ENCODE data around the gene TUT4. TPM values are rescaled to one million over a fixed set of nuclear protein-coding genes. Genes with fewer than 3 reads are reported as not detected.
A peak's percentile ranks its signal among the peaks of the same experiment; 100 is the strongest.

TUT4 gene
- total RNA-seq, 1 donor from 2014 or later, result 80.4 TPM

DNA sequence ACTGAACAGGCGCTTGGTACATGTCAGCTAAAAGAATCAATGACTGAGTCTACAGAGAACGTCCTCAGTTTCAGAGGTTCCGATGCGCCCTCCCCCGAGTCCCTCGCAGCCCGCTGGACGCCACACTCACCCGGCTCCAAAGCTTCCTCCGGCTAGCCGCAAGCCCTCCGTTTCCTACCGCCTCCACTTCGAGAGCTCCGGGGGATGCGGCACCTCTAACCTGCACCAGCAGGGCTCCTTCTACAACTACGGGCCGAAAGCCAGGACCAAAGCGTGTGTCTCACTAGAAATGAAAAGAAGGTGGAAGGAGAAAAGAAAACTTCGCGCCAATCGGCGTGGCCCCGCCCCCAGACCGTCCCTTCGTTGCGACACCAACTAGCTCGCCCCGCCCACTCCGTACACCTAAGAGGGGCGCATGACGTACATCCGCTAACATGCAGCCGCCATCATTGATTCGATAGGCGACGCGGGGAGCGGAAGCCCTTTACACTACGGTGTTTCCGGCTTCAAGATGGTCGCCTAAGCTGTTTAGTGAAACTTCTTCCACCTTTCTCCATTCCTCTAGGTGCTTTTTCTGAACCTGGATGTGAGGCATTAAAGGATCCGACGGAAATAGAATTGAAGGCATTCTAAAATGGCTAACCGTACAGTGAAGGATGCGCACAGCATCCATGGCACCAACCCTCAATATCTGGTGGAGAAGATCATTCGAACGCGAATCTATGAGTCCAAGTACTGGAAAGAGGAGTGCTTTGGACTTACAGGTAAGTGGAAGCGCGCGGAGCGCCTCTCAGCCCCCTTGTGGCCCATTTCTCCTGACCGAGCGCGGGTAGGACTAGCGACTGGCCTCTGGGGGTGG is 148.5 kb downstream of the TUT4 start, which contains the start of the genes ORC1 and PRPF38A:
Gene ORC1 (minus strand): TSS at position 308 of the 859 bp plus-strand sequence. CDS start 2,200 bp downstream, outside the sequence.
Gene PRPF38A (plus strand): TSS at position 487 of the 859 bp plus-strand sequence. CDS start 148 bp downstream, at position 635.
- DNase-seq, result peak; percentile 97

DNA sequence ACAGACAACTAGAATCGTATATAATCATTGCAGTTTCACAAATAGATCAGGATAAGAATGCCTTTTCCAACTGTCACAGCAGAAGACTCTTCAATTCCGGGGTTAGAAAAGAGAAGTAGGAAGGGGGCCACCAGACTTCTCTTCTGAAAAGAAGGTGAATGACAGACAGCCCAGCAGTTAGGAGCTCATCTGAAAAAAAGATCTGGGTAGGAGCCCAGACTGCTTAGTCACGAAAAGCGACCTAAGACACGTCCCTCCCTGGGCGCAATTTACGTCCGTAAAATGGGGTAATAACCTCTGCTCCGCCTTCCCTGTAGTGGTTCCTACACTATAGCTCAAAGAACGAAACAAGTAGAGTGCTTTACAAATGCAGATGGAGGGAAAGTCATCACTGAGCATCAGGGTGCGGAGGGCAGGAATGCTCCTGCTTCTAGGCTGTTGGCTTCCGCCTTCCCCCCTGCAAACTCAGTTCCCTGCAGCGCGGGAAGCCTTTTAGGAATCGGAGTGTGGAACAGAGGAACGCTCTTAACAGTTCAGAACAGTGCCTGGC is 149.3 kb downstream of the TUT4 start:
- DNase-seq, result peak; percentile 15

DNA sequence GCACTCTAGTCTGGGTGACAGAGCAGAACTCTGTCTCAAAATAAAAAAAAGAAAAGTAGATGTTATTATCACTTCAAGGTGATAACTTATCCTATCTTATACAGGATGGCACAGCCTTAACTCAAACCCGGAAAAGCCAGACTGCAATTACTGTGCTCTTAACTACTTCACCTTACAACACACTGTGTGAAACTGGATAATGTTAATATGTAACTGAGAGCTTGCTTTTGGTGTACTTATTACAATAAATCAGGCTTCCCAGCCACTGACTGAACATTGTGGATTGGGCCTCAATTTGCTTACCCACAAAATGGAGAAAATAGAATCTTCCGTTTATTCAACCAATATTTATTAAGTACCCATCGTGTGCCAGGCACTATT is 150.0 kb downstream of the TUT4 start:
- no peak for DNase-seq

DNA sequence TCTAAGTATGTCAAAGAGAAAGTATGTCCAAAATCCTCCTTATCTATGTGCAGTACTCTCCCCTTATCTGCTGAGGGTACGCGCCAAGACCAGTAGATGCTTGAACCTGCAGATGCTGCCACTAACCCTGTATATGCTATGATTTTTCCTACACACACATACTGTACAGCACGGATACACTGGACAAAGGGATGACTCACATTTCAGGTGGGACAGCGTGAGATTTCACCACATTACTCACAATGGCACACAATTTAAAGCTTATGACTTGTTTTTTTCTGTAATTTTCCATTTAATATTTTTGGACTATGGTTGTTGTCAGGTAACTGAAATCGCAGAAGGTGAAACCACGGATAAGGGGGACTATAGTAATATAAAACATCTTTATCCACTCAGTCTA is 152.8 kb downstream of the TUT4 start:
- DNase-seq, result no peak

DNA sequence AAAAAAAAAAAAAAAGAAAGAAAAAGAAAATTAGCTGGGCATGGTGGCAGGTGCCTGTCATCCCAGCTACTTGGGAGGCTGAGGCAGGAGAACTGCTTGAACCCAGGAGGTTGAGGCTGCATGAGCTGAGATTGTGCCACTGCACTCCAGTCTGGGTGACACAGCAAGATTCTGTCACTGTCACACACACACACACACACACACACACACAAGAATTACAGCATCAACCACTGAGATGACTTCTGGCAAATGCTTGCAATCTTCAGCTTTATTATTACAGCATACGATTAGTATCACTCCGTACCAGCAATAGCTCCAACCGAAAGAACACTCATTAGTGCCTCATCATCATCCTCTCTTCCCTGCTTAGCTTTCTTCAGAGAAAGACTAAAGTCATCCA is 153.3 kb downstream of the TUT4 start:
- no peak for DNase-seq

DNA sequence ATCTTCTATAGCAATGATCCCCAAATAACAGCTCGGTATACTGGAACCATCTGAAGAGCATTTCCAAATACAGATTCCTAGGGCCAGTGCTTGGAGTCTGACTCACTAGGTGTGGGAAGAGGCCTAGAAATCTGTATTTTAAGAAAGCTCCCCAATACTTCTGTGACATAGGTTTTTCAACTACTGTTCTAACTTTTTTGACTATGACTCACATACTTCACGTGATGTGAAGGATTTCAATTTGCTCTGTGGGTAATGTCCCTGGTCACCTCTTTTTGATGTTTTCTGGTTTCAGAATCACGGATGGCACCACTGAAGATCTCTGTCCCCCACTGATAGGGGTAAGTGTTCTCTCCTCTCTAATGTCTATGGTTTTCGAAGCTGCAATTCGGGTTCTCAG is 159.7 kb downstream of the TUT4 start:
- no peak for DNase-seq

DNA sequence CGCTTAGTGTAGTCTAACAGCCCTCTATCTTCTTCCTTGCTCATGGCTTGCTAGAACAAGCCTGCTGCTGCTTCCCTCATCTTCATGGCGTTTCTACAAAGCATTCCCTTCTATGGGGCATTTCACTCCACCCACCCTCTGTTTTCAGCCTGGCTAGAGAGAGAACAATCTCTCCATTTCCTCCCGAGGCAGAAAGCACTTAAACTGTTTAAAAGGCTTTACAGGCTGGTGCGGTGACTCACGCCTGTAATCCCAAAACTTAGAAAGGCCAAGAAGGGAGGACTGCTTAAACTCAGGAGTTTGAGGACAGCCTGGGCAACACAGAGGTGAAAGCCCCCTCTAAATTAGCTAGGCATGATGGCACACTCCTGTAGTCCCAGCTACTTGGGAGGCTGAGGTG is 166.4 kb downstream of the TUT4 start:
- DNase-seq, result no peak

DNA sequence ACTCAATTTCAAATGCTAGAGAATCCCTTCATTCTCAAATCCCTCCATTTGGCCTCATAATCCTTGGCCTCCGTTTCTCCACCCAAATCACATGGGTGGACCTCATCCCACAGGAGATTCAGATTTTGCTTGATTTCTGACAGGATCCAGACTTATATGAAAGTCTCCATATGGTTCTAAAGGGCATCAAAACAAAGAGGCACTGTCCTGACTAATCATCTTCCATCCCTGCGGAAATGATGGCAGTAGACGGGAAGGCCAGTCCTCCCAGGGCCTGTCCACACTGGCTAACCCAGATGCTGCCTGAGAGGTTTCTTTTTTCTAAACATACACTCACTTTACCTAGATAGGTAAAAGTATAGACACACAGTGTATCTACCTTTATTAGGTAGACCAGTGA is 167.5 kb downstream of the TUT4 start:
- no peak for DNase-seq

Other genes with a start within 250 kb of the TUT4 start
- 11.3 TPM for gene CC2D1B, start 186.9 kb downstream of the TUT4 start, total RNA-seq
- 3.3 TPM for gene ORC1, start 148.7 kb downstream of the TUT4 start, total RNA-seq
- gene PRPF38A, start 148.5 kb downstream of the TUT4 start, total RNA-seq, result 17.8 TPM
- 101 TPM for gene GPX7, start 49.3 kb upstream of the TUT4 start, total RNA-seq
- gene SHISAL2A, start 80.1 kb upstream of the TUT4 start, total RNA-seq, result 0.49 TPM
- gene COA7, start 145.3 kb upstream of the TUT4 start, total RNA-seq, result 9.1 TPM
- 37.9 TPM for gene ZYG11B, start 173.4 kb upstream of the TUT4 start, total RNA-seq

All from skin of body (tissue), 2 donors.